Lower lobe of right lung (tissue), 2 donors: Measurements from ENCODE around the gene CHRNE. TPM values are rescaled to one million over a fixed set of nuclear protein-coding genes. Genes with fewer than 3 reads are reported as not detected.
"Not testable (repeated sequence)": the region's sequence is repeated elsewhere in the genome, so short reads cannot be mapped to it uniquely, and the experiment has no call there.

Source experiments
- ATAC-seq, 2 donors: fragments of 200-7000 bp; cut with Tn5 transposase; one replicate each; pipeline ENCODE4 v1.9.1; 2020 to 2022; ENCODE audit warnings: mild to moderate bottlenecking in 2 of 2, moderate library complexity in 2 of 2
- DNase-seq: peaks from one replicate; pipeline ENCODE4 v3.0.0-alpha.2; 2020
- H3K27ac ChIP-seq: fragments of 200-600 bp; one replicate; pipeline ENCODE4 v1.8.0; 2022
- H3K27me3 ChIP-seq: fragments of 200-600 bp; one replicate; pipeline ENCODE4 v1.8.0; 2022; ENCODE audit warnings: low read depth
- H3K36me3 ChIP-seq: fragments of 200-600 bp; one replicate; pipeline ENCODE4 v1.8.0; 2022; ENCODE audit warnings: mild to moderate bottlenecking
- H3K4me1 ChIP-seq: fragments of 200-600 bp; one replicate; pipeline ENCODE4 v1.8.0; 2022
- H3K4me3 ChIP-seq: fragments of 200-600 bp; one replicate; pipeline ENCODE4 v1.8.0; 2022; ENCODE audit warnings: mild to moderate bottlenecking
- H3K9me3 ChIP-seq: fragments of 200-600 bp; one replicate; pipeline ENCODE4 v1.8.0; 2022
- intact Hi-C: fragments of 100-400 bp; cut with DNase I; formaldehyde crosslinking; loops from one replicate; pipeline ENCODE4 v1.11.0; 2022
- total RNA-seq: library from RNA; stranded (reverse); fragmentation: NEBNext Ultra II Directional; extraction: Animal tissue kit (Norgen Biotek cat#: 25700); gene quantifications from one replicate; pipeline ENCODE4 v1.2.1, GENCODE V29; 2021
- TF ChIP-seq, protein P1 (sequence below): fragments of 200-600 bp; IDR thresholded peaks from one replicate; pipeline ENCODE4 v1.8.0; 2022; ENCODE audit warnings: antibody characterized with exemption, mild to moderate bottlenecking
- donor health status: DM: no; HTN: yes; CAD: no; lungs with severe emphysema.

Gene CHRNE
- total RNA-seq, 1 donor from 2014 or later = 0.71 TPM

DNA sequence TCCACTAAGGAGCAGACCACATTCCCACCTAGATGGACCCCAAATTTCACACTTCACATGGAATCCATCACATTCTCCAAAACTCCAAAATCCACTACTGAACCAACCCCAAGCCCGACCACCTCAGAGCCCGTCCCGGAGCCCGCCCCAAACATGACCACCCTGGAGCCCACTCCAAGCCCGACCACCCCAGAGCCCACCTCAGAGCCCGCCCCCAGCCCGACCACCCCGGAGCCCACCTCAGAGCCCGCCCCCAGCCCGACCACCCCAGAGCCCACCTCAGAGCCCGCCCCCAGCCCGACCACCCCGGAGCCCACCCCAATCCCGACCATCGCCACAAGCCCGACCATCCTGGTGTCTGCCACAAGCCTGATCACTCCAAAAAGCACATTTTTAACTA lies 30.7 kb upstream of the CHRNE start:
- Histone ChIP-seq H3K9me3 (no peaks in the 10 kb centered on the region), H3K36me3 (peaks cover 28% of the 10 kb centered on the region), H3K27ac (no peak overlapping the region), H3K4me1 (peaks cover 19% of the 10 kb centered on the region), H3K4me3 (no peak overlapping the region), H3K27me3 (no peaks in the 10 kb centered on the region)
- ATAC-seq (no peak), DNase-seq (no peak)
- TF ChIP-seq, protein P1, sequence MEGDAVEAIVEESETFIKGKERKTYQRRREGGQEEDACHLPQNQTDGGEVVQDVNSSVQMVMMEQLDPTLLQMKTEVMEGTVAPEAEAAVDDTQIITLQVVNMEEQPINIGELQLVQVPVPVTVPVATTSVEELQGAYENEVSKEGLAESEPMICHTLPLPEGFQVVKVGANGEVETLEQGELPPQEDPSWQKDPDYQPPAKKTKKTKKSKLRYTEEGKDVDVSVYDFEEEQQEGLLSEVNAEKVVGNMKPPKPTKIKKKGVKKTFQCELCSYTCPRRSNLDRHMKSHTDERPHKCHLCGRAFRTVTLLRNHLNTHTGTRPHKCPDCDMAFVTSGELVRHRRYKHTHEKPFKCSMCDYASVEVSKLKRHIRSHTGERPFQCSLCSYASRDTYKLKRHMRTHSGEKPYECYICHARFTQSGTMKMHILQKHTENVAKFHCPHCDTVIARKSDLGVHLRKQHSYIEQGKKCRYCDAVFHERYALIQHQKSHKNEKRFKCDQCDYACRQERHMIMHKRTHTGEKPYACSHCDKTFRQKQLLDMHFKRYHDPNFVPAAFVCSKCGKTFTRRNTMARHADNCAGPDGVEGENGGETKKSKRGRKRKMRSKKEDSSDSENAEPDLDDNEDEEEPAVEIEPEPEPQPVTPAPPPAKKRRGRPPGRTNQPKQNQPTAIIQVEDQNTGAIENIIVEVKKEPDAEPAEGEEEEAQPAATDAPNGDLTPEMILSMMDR = no peak
- intact Hi-C loops = no loop called here

DNA sequence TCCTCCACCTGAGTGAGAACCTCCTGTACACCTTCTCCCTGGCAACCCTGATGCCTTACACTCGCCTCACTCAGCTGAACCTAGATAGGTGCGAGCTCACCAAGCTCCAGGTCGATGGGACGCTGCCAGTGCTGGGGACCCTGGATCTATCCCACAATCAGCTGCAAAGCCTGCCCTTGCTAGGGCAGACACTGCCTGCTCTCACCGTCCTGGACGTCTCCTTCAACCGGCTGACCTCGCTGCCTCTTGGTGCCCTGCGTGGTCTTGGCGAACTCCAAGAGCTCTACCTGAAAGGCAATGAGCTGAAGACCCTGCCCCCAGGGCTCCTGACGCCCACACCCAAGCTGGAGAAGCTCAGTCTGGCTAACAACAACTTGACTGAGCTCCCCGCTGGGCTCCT lies 29.9 kb upstream of the CHRNE start:
- H3K4me1 ChIP-seq = peaks cover 10% of the 10 kb centered on the region
- no peaks in the 10 kb centered on the region for H3K27me3 ChIP-seq
- TF ChIP-seq, protein P1 = no peak
- no peak overlapping the region for H3K27ac ChIP-seq
- DNase-seq = no peak
- H3K4me3 ChIP-seq = no peak overlapping the region
- H3K36me3 ChIP-seq = peaks cover 20% of the 10 kb centered on the region
- ATAC-seq = no peak
- intact Hi-C loops = no loop called here
- H3K9me3 ChIP-seq = no peaks in the 10 kb centered on the region

DNA sequence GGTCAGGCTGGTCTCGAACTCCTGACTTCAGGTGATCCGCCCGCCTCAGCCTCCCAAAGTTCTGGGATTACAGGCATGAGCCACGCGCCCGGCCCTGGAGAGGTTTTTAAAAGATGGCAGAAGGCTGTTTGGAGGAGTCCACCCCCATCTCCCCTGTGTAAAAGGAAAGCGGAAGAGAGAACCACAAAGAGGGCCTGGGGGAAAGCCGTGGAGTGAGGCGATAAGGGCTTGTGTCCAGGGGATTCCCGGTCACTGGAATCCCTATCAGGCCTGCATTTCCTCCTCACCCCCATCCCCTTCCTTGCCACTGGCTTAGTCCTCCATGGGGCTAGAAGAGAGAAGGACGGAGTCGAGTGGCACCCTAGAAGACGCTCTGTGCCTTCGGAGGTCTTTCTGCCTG lies 29.1 kb upstream of the CHRNE start, which contains the start of gene GP1BA:
GP1BA (plus strand) TSS at position 315 of the 400 bp plus-strand sequence. CDS start 328 bp downstream, outside the sequence.
- Histone ChIP-seq H3K4me3 (no peak within 1 kb of the TSS), H3K9me3 (no peaks in the 10 kb centered on the region), H3K36me3 (peaks cover 12% of the 10 kb centered on the region), H3K27me3 (no peaks in the 10 kb centered on the region), H3K4me1 (peaks cover 8% of the 10 kb centered on the region), H3K27ac (no peak within 1 kb of the TSS)
- ATAC-seq = no peak
- TF ChIP-seq, protein P1 = no peak
- intact Hi-C loops = no loop called here
- no peak for DNase-seq

DNA sequence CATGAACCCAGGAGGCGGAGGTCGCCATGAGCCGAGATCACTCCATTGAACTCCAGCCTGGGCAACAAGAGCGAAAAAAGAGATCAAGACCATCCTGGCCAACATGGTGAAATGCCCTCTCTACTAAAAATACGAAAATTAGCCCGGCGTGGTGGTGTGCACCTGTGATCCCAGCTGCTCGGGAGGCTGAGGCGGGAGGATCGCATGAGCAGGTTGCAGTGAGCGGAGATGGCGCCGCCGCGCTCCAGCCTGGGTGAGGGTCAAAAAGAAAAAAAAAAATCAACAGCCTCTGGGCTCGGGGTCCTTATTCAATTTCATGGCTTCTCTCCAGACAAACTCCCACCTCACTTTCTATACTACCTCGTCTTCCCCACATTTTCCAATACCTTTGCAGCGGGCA lies 26.0 kb upstream of the CHRNE start:
- Histone ChIP-seq H3K4me3 (no peak overlapping the region), H3K27ac (no peak overlapping the region), H3K9me3 (no peaks in the 10 kb centered on the region), H3K27me3 (no peaks in the 10 kb centered on the region), H3K36me3 (no peaks in the 10 kb centered on the region), H3K4me1 (no peaks in the 10 kb centered on the region)
- no peak for DNase-seq
- intact Hi-C loops = no loop called here
- TF ChIP-seq, protein P1 = no peak
- no peak for ATAC-seq

DNA sequence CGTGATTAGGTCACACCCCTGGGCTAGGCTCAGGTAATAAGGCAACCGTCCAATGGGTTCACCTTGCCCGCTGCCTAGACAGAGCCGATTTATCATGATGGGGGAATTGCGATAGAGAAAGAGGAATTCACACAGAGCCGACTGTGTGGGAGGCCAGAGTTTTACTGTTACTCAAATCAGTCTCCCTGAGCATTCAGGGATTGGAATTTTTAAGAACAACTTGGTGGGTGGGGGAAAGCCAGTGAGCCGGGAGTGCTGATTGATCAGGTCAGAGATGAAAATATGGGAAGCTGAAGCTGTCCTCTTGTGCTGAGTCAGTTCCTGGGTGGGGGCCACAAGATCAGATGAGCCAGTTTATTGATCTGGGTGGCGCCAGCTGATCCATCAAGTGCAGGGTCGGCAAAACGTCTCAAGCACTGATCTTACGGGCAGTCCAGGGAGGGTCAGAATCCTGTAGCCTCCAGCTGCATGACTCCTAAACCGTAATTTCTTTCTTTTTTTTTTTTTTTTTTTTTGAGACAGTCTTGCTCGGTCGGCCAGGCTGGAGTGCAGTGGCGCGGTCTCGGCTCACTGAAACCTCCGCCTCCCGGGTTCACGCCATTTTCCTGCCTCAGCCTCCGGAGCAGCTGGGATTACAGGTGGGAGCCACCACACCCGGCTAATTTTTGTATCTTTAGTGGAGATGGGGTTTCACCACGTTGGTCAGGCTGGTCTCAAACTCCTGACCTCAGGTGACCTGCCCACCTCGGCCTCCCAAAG lies 23.9 kb upstream of the CHRNE start:
- intact Hi-C loops = not testable (repeated sequence)

DNA sequence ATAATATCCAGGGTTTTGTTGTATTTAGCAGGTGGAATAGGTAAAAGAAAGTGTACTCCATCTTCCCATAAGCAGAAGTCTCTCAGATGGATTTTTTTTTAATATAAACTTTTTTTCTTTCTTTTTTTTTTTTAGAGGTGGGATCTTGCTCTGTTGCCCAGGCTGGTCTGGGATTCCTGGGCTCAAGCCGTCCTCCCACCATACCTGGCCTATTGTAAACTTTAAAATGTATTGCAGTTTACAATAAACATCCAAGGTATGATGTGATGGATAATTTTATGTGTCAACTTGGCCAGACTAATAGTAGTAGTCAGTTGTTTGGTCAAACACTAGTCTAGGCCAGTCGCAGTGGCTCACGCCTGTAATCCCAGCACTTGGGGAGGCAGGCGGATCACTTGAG lies 18.4 kb upstream of the CHRNE start:
- intact Hi-C loops = no loop called here
- Histone ChIP-seq H3K36me3 (no peaks in the 10 kb centered on the region), H3K4me1 (peaks cover 11% of the 10 kb centered on the region), H3K9me3 (no peaks in the 10 kb centered on the region), H3K4me3 (no peak overlapping the region), H3K27ac (no peak overlapping the region), H3K27me3 (no peaks in the 10 kb centered on the region)
- TF ChIP-seq, protein P1 = no peak
- DNase-seq (no peak), ATAC-seq (no peak)

More for the DNA sequence above, 23.9 kb upstream of the CHRNE start:
- H3K36me3 ChIP-seq, H3K27ac ChIP-seq, H3K4me3 ChIP-seq, H3K4me1 ChIP-seq, ATAC-seq, H3K9me3 ChIP-seq, H3K27me3 ChIP-seq: not testable (repeated sequence)
- peak; percentile 19 for DNase-seq
